DMS 273 (cell line): ENCODE measurements around the gene ZFP30.
"Not testable (repeated sequence)": the region's sequence is repeated elsewhere in the genome, so short reads cannot be mapped to it uniquely, and the experiment has no call there.

Source experiments
- DNase-seq: peaks from one replicate; lab custom pipeline; 2025; ENCODE audit not compliant: unreplicated experiment; lab: John Stamatoyannopoulos, UW

ZFP30 gene

DNA sequence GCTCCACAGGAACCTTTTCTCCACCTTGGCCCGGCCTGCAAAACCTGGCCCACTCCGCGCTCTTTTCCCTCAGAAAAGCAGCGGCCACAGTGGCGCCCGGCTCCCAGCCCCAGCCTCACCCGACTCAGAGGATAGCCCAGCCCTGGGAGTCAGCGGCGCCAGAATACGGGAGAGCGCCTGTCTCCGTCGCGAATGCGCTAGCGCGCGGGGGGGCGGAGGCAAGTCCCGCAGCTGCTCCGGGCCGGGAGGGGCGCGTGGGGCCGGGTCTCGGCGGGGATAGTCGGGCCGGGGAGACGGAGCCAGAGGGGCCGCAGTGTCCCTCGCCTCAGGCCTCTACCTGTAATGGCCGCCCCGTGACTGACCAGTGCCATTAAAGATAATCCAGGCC lies at the start of gene ZFP30:
Gene ZFP30 (minus strand): TSS at position 165 of the 388 bp plus-strand sequence. CDS start 7,643 bp downstream, outside the sequence.
- DNase-seq: peak; percentile 97

DNA sequence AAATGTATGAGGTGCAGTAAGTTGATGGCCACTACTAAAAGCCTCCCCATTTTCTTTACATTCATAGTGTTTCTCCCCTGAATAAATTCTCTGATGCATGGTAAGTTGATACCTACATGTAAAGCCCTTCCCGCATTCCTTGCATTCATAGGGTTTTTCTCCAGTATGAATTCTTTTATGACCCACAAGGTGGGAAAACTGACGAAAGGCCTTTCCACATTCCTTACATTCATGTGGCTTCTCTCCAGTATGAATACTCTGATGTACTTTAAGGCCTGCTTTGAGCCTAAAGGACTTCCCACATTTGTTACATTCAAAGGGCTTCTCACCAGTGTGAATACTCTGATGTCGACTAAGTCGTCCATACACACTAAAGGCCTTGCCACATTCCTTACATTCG lies 43.8 kb upstream of the ZFP30 start:
- no peak for DNase-seq

DNA sequence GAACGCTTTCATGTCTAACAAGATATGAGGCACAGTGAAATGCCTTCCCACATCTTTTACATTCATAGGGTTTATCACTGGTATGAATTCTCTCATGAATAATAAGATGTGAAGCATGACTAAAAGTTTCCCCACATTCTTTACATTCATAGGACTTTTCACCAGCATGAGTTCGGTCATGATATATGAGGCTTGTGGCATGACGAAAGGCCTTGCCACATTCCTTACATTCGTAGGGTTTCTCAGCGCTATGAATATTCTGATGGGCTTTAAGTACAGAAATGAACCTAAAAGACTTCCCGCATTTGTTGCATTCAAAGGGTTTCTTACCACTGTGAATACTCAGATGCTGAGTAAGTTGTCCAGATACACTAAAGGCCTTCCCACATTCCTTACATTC lies 43.0 kb upstream of the ZFP30 start:
- no peak for DNase-seq

DNA sequence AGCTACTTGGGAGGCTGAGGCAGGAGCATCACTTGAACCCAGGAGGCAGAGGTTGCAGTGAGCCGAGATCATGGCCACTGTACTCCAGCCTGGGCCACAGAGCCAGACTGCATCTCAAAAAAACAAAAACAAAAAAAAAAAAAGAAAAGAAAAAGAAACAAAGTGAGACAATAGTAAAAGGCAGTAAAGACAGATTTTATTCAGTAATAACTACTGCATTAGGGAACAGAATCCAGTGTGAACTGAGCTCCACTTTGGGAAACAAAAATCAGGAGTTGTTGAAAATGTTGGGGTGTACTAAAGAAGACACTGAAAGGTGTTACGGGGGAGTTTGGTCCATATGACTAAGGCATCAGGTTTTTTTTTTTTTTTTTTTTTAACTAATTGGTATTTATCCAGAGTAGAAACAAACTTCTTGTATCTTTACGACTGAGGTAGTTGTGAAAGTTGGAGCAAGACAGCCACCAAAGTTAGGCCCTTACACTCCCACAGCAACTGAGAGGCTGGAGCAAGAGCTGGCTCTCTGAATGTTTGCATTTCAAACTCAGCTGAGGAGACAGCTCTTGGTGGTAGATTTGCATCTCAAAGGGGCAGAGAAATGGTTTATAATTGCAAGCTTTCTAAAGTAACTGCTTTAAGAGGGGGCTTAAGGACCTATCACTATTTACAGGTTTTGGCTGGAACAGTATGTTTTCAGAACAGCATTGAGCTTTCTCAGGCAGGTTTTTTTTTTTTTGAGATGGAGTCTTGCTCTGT lies 40.1 kb upstream of the ZFP30 start:
- no peak for DNase-seq

DNA sequence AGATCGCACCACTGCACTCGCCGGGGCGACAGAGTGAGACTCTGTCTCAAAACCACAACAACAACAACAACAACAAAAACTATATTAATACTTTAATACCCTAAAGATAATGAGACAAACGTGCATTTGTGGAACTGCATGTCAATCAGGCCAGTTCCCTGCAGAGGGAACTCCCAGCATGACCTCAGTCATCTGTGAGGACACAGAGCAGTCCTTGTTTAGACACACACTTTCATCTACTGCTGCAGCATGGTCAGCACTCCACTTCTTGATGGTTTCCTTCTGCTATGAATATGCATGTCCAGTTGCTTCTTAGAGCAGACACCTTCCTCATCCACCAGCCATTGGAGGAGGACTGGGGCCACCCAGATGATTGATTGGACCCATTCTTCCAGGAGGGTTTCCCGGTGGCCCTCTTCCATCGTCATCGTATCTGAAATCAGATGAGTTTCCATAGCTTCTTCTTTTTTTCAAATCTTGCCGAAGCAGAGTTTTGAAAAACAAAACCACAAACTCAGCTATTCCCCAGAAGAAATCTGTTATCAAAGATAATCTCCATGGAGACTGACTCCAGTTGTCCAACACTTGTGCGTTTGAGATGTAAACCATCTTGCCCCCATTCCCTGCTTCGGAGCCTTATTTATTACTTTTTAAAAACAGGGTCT lies 37.8 kb upstream of the ZFP30 start:
- DNase-seq: no peak

DNA sequence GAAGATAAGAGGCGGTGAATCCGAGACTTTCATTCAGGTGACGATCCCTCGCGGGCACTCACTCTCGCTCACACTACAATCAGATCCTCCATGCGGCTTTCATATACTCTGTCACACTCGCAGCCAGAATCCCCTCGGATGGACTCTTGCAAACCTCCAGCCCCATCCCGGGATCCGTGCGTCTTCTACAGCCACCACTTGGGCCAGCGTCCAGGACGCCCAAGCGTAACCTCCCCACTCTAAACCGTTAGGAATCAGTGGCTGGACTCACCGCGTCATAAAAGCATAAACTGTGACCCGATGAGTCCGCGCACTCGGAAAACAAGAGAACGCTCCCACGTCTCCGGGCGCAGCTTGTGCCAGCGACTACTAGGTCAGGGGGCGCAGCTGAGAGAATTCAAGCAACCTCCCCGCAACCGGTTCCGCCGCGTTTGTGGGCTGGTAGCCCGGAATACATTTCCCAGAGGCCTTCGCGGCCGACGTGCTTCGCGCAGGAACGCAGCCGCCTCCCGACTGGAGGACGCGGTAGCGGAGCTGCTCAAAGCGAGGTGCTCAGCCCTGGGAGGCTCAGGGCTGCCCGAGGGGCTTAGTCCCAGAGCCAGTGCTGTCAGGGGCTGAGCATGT lies 36.7 kb upstream of the ZFP30 start:
- DNase-seq: peak; percentile 89

DNA sequence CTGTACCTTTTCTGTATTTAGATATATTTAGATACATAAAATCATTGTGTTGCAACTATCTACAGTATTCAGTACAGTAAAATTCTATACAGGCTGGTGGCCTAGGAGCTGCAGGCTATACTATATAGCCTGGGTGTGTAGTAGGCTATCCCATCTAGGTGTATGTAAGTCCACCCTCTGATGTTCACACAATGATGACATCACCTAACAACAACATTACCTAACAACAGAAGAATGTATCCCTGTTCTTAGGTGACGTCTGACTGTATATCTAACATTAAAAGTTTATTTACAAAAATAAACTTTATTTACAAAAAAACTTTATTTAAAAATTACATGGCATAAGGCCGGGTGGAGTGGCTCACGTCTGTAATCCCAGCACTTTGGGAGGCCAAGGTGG lies 28.3 kb upstream of the ZFP30 start:
- DNase-seq: no peak

DNA sequence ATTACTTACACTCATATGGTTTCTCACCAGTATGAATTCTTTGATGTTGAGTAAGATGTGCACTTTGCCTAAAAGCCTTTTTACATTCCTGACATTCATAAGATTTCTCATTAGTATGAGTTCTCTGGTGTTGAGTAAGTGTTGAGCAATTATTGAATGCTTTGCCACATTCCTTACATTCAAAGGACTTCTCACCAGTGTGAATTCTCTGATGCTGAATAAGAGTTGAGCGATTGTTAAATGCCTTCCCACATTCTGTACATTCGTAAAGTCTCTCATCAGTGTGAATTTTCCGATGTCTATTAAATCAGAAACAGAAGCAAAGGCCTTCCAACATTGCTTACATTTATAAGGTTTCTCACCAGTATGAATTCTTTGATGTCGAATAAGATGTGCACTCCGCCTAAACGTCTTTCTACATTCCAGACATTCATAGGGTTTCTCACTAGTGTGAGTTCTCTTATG lies 14.2 kb upstream of the ZFP30 start:
- DNase-seq: no peak

DNA sequence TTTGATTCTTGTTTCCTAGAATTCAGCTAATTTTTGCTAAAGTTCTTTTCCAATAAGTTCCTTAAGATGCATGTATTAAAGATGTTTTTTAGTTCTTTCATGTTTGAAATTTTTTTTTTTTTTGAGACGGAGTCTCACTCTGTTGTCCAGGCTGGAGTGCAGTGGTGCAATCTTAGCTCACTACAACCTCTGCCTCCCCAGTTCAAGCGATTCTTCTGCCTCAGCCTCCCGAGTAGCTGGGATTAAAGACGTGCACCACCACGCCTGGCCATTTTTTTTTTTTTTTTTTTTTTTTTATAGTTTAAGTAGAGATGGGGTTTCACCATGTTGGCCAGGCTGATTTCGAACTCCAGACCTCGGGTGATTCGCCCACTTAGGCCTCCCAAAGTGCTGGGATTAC lies 1.9 kb upstream of the ZFP30 start:
- not testable (repeated sequence) for DNase-seq

DNA sequence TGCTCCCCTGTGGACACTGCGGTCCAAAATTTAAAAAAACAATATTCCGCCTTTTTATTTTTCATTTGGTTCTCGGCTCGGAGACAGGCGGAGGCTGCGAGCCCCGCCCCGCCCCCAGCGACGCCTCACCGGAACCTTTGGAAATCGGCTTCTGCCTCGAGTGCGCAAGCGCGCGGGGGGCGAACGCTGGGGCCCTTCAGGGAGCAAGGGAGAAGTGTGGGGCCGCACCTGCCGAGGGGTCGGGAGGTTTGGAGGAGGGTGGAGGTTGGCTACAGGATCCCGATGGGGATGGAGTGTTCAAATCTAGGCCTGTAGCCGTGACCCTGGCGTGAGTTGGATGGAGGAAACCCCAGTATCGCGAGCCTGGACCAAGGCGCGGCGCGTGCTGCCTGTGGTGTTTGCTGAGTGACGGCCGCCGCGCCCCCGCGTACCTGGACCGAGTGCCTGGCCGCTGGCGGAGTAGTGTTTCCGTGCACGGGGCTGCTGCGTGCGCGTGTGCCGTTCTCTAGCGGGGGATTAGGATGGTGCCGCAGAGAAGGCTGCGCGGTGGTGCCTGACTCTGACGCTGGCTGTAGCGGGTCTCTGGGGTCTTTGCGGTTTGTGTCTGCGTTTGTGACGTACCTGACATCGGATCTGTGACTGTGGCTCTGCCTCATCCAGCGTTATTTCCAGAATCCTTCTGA lies 565 bp upstream of the ZFP30 start:
- peak; percentile 96 for DNase-seq

DNA sequence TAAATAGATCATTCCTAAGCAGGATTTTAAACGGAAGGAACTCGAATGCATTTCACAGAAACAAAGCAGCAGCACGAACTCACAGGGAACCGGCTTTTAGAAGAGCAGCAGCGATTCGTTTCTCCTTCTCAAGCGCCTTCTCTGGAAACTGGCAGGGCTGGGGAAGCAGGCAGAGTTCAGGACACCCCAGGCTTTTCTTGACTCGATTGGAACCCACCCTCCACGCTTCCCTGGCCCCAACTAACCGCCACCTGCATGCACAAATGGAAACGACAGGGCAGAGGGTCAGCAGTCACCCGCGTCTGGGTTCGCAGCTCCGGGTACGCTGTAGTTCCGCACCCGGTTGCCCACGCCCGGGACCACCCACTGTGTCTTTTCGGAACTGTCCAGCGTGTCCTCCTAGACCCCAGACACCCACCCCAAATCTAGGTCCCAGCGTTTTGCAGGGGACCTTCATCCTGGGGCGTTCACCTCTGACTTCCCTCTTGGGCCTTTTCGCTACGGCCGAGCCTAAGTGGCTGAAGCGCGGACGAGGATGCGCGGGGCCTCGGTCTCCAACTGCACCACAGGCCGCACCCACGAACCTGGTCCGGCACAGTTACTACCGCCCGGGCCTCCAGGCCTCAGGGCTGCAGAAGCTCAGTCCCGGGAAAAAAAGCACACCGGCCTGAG lies 500 bp downstream of the ZFP30 start:
- peak; percentile 70 for DNase-seq

DNA sequence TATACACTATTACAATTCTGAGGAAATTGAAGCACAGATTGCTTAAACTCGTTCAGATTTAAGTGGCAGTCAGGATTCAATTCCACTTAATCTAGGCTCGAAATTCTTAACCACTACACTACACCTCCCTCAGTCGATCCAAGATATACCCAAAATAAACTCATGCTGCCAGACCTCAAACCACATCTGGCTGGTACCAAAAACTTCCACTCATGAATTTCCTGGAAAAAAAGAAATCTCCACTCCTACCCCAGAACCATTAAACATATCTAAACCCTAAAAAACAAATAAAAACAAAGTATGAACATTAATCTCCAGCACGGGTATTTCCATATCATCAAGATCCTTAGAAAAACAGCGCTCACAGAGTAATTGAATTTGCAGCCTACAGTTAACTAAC lies 1.1 kb downstream of the ZFP30 start:
- peak; percentile 51 for DNase-seq

DNA sequence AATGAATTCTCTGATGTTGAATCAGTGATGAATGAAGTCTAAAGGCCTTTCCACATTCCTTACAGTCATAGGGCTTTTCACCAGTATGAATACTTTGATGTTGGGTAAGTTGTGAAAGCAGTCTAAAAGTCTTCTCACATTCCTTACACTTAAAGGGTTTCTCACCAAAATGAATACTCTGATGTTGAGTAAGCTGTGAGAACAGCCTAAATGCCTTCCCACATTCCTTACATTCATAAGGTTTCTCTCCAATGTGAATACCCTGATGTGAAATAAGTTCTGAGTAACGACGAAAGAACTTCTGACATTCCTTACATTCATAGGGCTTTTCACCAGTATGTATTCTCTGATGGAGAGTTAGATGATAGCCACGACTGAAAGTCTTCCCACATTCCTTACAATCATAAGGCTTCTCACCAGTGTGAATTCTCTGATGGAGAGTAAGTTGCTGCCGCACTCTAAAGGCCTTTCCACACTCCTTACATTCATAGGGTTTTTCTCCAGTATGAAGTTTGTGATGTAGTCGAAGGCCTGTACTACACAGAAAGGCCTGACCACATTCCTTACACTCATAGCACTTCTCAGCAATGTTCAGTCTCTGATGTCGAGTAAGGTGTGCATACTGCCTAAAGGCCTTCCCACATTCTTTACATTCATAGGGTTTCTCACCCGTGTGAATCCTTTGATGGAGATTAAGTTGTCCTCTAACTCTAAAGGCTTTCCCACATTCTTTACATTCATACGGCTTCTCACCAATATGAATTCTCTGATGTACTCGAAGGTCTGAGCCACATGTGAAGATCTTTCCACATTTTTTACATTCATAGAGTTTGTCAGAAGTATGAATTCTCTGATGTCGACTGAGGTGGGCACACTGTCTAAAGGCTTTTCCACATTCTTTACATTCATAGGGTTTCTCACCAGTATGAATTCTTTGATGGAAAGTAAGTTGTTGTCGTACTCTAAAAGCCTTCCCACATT lies 19.9 kb downstream of the ZFP30 start:
- no peak for DNase-seq

DNA sequence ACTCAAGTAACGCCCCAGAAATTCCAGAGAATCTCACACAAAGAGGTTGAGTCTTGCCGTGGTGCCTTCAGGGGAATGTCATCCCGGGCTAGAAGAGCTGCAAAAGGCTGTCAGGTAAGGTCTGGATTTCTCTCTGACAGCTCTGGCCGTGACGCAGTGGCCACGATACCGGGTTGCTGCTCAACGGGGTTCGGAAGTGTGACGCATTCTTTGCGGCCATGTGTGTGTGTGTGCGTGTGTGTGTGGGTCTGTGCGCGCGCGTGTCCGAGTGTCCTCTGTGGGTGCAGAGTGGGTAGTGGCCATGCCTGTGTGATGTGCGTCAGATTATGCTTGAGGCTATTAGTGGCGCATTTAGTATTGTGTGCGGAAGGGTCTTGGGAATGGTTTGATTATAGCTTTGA lies 60.3 kb downstream of the ZFP30 start:
- DNase-seq: peak; percentile 75

DNA sequence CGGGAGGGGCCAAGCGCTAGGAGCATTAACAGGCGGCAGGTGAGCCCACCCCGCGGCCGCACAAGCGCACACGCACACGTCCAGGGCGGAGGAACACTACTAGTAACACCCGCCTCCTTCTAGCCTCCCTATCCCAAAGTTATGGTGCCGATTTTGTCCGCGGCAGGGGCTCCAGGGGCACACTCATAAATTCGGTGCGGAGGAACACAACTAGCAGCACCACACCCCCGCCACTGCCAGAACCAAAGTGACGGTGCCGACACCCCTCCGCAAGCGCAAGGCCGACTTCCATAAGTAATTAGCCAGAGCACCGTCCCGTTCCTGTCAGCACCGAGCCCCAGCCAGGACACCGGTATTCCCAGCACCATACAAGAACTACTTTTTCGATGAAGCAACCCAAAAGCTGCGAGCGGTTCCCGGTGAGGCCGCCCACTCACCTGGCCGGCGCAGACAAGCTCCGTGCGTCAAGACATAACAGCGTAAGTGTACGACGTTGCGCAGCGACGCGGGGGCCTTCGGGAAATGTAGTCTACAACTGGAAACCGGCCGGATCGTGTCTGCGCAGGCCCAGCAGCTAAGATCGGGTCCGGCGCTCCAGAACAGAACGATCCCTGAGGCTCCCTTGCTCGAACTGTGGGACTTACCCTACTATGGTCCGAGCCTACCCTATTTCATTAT lies 60.8 kb downstream of the ZFP30 start, which contains the start of the genes ZNF540 and ZNF571:
Gene ZNF540 (plus strand): TSS at position 573 of the 678 bp plus-strand sequence. CDS start 3,572 bp downstream, outside the sequence.
Gene ZNF571 (minus strand): TSS at position 489 of the 678 bp plus-strand sequence. CDS start 8,116 bp downstream, outside the sequence.
- peak; percentile 98 for DNase-seq

DNA sequence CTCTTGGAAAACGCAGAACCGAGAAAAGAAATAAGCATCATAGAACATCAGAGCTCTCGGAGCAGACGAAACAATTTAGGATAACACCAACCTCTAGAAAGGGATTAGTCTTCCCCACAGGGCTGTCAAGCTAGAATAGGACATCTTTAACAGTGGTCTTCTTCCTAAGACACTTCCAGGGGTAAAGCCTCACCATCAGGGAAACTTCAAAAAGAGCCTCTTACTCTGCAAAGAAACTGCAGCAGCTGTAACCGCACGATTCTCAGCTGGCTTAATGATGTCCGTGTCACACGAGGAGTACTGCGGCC lies 61.3 kb downstream of the ZFP30 start:
- DNase-seq: no peak

DNA sequence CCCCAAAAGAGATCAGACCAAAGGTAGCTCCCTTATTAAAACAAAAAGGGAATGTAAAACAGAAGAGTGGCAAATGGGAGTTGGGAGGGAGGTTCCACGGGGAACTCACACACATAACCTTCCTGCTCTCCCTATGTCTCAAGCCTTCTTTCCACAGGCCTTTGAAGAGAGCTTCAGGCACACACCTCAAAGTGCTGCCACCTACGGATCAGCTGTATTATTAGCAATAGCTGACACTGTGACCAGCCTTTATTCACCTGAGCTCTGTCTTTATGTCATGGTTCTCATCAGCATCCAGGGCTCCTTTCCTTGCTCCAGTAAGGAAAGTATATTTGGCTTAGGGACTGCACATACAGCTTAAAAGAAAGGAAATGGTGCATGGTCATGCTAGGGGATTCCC lies 71.9 kb downstream of the ZFP30 start:
- DNase-seq: no peak

DNA sequence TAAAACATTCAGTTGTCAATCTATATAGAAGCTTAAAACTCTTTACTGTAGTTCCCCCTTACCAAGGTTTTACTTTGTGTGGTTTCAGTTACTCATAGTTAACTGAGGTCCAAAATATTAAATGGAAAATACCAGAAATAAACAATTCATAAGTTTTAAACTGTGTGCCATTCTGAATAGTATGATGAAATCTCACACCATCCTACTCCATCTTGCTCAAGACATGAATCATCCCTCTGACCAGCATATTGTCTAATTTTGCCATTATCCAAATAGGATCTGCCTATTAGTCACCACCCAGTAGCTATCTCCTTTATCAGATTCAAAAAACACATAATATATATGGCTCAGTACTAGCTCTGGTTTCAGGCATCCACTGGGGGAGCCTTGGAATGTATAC lies 83.1 kb downstream of the ZFP30 start:
- DNase-seq: no peak

DNA sequence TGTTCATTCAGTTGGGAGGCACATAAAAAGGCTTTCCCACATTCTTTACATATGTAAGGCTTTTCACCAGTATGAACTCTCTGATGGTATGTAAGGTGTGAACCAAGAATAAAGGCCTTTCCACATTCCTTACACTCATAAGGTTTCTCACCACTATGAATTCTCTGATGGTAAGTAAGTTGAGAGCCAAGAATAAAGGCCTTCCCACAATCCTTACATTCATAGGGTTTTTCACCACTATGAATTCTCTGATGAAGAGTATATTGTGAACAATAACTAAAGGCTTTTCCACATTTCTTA lies 89.9 kb downstream of the ZFP30 start:
- no peak for DNase-seq
